NCI-H748 (cell line): Measurements from ENCODE around the gene CKM.
A peak's percentile ranks its signal among the peaks of the same experiment; 100 is the strongest.
"Not testable (repeated sequence)": the region's sequence is repeated elsewhere in the genome, so short reads cannot be mapped to it uniquely, and the experiment has no call there.

Source experiments
- DNase-seq: peaks from one replicate; lab custom pipeline; 2025; ENCODE audit not compliant: unreplicated experiment; lab: John Stamatoyannopoulos, UW

CKM gene

GRCh38 chr19:45321848-45322247, 827 bp downstream of the CKM start:
- no peak for DNase-seq

GRCh38 chr19:45320997-45321775, 1.5 kb downstream of the CKM start:
- no peak for DNase-seq

GRCh38 chr19:45315304-45315703, 7.4 kb downstream of the CKM start:
- DNase-seq = no peak

GRCh38 chr19:45314708-45315245, 7.9 kb downstream of the CKM start:
- no peak for DNase-seq

- DNase-seq = not testable (repeated sequence)
These were observed 10.4 kb downstream of the CKM start for GRCh38 chr19:45312285-45312684.

- no peak for DNase-seq
These were observed 11.1 kb downstream of the CKM start for GRCh38 chr19:45311621-45312020.

GRCh38 chr19:45309322-45309721, 13.4 kb downstream of the CKM start:
- not testable (repeated sequence) for DNase-seq

GRCh38 chr19:45307361-45307760, 15.3 kb downstream of the CKM start:
- no peak for DNase-seq

GRCh38 chr19:45306518-45307027, 16.1 kb downstream of the CKM start:
- DNase-seq = peak; percentile 96

GRCh38 chr19:45306040-45306439, 16.6 kb downstream of the CKM start:
- no peak for DNase-seq

GRCh38 chr19:45305421-45305820, 17.3 kb downstream of the CKM start:
- no peak for DNase-seq

- DNase-seq = no peak
These were observed 17.7 kb downstream of the CKM start for GRCh38 chr19:45305007-45305406.

GRCh38 chr19:45304141-45304926, 18.3 kb downstream of the CKM start:
- DNase-seq = no peak

- no peak for DNase-seq
These were observed 19.2 kb downstream of the CKM start for GRCh38 chr19:45303269-45304060.

- DNase-seq = no peak
These were observed 20.3 kb downstream of the CKM start for GRCh38 chr19:45302416-45302815.

GRCh38 chr19:45299719-45300118, 23.0 kb downstream of the CKM start:
- no peak for DNase-seq

GRCh38 chr19:45298264-45298663, 24.4 kb downstream of the CKM start:
- DNase-seq = no peak

GRCh38 chr19:45297674-45298073, 25.0 kb downstream of the CKM start:
- no peak for DNase-seq

GRCh38 chr19:45296355-45296754, 26.3 kb downstream of the CKM start:
- DNase-seq = no peak

- DNase-seq = no peak
These were observed 26.8 kb downstream of the CKM start for GRCh38 chr19:45295873-45296272.
